Amniotic epithelial cell (primary cell): ENCODE results near the gene SLC47A2.
"Not testable (repeated sequence)": the region's sequence is repeated elsewhere in the genome, so short reads cannot be mapped to it uniquely, and the experiment has no call there.

Source experiments
- DNase-seq: peaks from one replicate; pipeline ENCODE4 v3.0.0-alpha.2; 2010; ENCODE audit warnings: low read depth

Gene SLC47A2

GRCh38 chr17:19716108-19717030, at the start of gene SLC47A2:
SLC47A2 (minus strand) TSS chr17:19716584; CDS start chr17:19716555, 29 bp downstream.
- no peak for DNase-seq

GRCh38 chr17:19766016-19766415, 49.6 kb upstream of the SLC47A2 start:
- DNase-seq = no peak

GRCh38 chr17:19763991-19764390, 47.6 kb upstream of the SLC47A2 start:
- DNase-seq = not testable (repeated sequence)

- DNase-seq = no peak
Measured at GRCh38 chr17:19763416-19763815, 47.0 kb upstream of the SLC47A2 start.

- peak; percentile 52 for DNase-seq
Measured at GRCh38 chr17:19762515-19762961, 46.2 kb upstream of the SLC47A2 start.

- no peak for DNase-seq
Measured at GRCh38 chr17:19760746-19761145, 44.4 kb upstream of the SLC47A2 start.

- no peak for DNase-seq
Measured at GRCh38 chr17:19759568-19760549, 43.5 kb upstream of the SLC47A2 start.

GRCh38 chr17:19757536-19758180, 41.3 kb upstream of the SLC47A2 start:
- no peak for DNase-seq

GRCh38 chr17:19756546-19756945, 40.2 kb upstream of the SLC47A2 start:
- DNase-seq = peak; percentile 72

- no peak for DNase-seq
Measured at GRCh38 chr17:19755821-19756510, 39.6 kb upstream of the SLC47A2 start.

- no peak for DNase-seq
Measured at GRCh38 chr17:19755392-19755791, 39.0 kb upstream of the SLC47A2 start.

GRCh38 chr17:19753661-19754463, 37.5 kb upstream of the SLC47A2 start:
- DNase-seq = no peak

GRCh38 chr17:19753051-19753509, 36.7 kb upstream of the SLC47A2 start:
- peak; percentile 48 for DNase-seq

GRCh38 chr17:19752216-19753050, 36.0 kb upstream of the SLC47A2 start:
- DNase-seq = no peak

- DNase-seq = no peak
Measured at GRCh38 chr17:19750835-19751234, 34.5 kb upstream of the SLC47A2 start.

GRCh38 chr17:19750020-19750572, 33.7 kb upstream of the SLC47A2 start:
- no peak for DNase-seq

GRCh38 chr17:19748807-19749193, 32.4 kb upstream of the SLC47A2 start:
- DNase-seq = no peak

GRCh38 chr17:19747829-19748806, 31.7 kb upstream of the SLC47A2 start, which contains the start of gene ALDH3A1:
ALDH3A1 (minus strand) TSS chr17:19748298; CDS start chr17:19745129, 3,169 bp downstream.
- DNase-seq = no peak
